Stimulated activated CD8-positive, alpha-beta memory T cell treated with anti-CD3 and anti-CD28 coated beads, Interleukin-12 subunit alpha, Interleukin-12 subunit beta, amount 100 ng/mL, for 24 hours (primary cell): ENCODE data around the gene CCZ1B.
"Not testable (repeated sequence)": the region's sequence is repeated elsewhere in the genome, so short reads cannot be mapped to it uniquely, and the experiment has no call there.

Experiments used
- DNase-seq: peaks from one replicate; pipeline ENCODE4 v3.0.0-alpha.2; 2020; ENCODE audit errors: extremely low read depth

CCZ1B gene

DNA sequence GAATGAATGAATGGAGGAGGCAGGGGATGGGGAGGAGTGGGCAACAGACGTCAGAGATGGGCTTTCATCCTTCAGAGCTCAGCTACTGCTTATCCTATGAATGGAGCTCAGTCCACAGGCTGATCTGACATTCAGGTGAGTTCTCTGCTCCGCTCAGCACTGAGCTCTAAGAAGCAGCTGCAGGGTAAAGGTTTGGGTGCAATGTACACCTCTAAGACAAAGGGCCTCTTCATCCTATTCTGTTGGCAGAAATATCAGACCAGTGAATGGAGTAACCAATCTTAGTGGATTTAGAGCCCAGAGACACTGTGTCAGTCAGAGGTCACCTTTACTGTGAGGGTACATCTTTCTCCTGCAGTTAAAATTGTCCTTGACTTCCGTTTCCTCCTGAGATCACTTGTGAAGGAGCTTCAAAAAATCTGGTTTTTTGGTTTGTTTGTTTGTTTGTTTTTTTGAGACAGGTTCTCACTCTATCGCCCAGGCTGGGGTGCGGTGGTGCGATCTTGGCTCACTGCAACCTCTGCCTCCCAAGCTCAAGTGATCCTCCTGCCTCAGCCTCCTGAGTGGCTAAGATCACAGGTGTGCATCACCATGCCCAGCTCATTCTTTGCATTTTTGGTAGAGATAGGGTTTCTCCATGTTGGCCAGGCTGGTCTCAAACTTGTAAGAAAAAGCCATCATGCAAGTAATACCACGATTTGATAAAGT is 5.1 kb upstream of the CCZ1B start:
- no peak for DNase-seq

DNA sequence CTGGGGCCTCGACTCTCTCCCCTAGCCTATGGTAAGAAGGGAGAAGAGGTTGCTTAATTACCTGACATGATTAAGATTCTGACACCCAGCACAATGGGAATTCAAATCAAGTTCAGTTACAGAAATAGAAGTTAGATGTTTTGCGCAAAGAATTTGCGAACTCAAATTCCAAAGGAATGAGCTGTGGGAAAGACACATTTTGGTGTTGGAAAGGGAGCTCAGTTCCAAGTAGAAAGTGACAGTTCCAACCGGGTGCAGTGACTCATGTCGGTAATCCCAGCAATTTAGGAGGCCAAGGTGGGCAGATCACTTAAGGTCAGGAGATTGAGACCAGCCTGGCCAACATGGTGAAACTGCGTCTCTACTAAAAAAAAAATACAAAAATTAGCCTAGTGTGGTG is 4.0 kb upstream of the CCZ1B start:
- not testable (repeated sequence) for DNase-seq

DNA sequence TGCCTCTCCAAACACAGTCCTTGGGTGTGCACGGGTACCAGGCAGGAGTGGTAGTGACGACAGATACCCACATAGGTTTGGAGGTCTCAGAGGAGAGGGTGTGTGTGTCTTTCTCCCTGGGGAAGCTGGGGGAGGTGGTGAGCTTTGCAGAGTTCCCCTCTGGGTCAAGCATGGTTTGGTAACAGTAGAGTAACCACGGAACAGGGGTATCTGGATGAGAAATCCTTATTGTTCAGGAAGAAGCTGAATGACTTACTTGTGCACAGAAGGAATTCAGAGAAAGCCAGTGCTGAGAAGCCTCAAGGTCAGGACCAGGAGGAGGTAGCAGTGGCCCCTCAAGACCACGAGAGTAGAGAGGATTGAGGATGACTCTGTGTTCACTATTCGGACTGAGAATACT is 3.5 kb upstream of the CCZ1B start:
- not testable (repeated sequence) for DNase-seq

DNA sequence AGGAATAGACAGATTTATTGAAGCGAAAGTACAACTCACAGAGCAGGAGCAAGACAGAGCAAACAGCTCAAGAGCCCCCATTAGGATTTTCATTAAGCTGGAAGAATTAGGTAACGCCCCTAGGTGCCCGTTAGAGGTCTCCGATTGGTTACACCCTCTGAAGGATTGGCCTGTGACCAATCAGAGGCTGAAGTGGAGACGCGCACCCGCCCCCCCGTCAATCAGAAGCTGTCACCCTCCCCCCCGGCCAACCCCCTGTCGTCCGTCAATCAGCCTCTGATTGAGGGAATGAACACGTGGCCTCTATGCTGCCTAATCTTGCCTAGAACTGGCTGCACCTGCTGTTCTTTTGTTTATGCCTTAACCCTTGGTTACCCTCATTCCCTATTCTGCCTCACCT is 1.1 kb upstream of the CCZ1B start:
- DNase-seq = not testable (repeated sequence)

DNA sequence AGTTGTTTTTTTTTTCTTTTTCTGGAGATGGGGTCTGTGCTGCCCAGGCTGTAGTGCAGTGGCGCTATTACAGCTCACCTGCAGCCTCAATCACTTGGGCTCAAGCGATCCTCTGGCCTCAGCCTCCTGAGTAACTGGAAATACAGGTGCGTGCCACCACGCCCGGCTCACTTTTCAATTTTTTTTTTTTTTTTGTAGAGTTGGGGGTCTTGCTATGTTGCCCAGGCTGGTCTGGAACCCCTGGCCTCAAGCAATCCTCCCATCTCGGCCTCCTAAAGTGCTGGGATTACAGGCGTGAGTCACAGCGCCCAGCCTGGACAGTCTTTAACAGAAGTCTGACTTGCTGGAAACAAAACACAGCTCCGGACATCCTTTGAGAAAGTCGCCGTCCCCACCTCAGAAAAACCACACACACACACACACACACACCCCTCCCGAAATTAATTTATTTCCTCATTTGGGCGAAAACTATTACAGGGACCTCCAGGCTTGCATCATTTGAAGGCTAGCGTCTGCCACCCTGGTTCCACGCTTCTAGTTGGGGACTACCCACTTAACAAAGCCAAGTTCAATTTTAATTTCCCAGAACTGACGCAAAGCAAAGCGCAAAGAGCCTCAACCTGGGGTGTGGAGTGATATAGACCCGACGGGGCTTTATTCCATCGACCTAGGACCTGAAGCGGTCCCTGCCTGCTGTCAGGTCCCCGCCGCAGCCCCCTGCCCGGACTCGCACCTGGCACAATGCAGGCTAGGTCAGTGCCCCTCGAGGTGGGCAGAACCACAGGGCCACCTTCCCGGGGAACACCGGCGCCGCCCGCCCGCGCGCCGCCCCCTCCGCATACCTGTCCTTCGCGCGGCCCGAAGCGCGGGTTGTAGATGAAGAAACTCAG is 594 bp downstream of the CCZ1B start:
- not testable (repeated sequence) for DNase-seq

DNA sequence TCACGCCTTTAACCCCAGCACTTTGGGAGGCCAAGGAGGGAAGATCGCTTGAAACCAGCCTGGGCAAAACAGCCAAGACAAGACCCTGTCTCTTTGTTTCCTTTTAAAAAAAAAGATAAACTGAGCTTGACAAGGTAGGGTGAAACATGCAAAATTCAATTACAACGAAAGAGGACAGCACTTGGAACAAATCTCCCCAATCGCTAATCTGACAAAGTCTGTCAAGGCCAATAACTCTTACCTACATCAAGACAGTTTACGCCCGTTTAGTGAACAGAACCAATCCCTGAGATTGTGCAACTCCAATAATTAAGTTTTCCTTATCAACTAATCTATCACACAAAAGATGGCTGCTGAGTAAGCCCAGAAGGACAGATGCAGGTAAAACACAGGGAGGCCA is 4.5 kb downstream of the CCZ1B start:
- not testable (repeated sequence) for DNase-seq

DNA sequence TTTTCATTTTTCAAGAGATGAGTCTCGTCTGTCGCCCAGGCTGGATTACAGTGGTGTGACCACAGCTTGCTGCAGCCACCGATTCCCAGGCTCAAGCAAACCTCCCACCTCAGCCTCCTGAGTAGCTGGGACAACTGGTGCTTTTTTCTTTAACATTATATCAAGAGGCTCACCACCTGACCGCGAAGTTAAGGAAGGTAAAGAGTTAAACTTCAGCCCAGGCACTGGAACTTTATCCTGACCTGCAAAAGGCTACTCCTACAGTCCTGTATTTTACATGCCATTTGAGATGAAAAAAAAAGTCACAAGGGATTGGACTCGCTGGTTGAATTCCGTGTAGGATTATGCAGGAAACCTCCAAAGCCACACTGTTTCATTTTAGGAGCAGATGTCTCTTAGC is 10.6 kb downstream of the CCZ1B start:
- DNase-seq = not testable (repeated sequence)

DNA sequence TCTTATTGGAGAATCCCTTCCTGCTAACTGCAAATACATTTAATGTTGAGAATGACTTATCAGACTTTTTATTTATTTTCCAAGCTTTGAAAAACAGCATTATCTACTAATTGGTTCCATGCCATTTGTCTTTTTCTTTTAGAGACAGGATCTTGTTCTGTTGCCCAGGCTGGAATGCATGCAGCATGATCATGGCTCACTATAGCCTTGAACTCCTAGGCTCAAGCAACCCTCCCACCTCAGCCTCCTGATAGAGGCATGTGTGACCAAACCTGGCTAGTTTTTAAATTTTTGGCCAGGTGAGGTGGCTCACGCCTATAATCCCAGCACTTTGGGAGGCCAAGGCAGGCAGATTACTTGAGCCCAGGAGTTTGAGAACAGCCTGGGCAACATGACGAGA is 13.1 kb downstream of the CCZ1B start:
- not testable (repeated sequence) for DNase-seq

DNA sequence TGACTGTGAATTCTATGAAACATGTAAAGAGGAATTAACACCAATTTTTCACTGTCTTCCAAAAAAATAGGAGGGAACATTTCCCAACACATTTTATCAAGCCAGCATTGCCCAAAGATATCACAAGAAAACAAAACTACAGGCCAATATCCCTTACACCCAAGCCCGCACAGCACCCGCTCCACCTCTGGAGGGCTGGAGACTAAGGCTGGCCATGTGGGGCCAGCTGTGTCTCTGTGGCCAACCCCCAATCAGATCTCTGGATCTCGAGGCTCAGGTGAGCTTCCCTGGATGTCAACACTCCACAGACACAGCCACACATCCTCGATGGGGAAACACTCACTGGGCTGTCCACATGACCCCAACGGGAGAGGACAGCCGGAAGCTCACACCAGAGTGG is 18.1 kb downstream of the CCZ1B start:
- not testable (repeated sequence) for DNase-seq

DNA sequence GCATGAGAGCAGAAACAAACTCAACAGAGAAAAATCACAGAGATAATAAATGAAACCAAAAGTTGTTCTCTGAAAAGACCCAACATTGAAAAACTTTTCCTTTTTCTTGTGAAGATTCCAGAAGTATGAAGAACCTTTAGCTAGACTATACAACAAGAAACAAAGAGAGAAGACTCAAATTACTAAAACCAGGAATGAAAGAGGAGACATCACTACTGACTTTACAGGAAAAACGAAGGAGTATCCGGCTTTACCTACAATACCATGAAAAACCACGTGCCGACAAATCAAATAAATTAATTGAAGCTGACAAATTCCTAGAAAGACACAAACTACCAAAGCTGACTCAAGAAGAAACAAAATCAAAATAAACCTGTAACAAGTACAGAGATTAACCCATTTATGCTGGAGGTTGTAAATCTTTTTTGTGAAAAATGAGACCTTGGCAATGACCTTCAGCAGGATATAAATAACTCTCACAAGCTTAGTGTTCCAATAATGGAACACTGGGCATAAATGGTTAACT is 18.6 kb downstream of the CCZ1B start:
- not testable (repeated sequence) for DNase-seq

DNA sequence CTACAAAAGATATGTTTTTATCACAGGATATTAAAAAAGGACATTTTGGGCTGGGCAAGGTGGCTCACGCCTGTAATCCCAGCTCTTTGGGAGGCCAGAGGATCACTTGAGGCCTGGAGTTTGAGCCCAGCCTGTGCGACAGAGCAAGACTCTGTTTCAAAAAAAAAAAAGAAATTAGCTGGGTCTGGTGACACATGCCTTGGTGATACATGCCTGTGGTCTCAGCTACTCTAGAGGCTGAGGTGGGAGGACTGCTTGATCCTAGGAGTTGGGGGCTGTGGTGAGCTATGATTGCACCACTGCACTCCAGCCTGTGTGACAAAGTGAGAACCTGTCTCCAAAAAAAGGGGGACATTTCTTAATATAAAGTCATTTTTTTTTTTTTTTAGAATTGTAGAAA is 25.7 kb downstream of the CCZ1B start:
- not testable (repeated sequence) for DNase-seq

DNA sequence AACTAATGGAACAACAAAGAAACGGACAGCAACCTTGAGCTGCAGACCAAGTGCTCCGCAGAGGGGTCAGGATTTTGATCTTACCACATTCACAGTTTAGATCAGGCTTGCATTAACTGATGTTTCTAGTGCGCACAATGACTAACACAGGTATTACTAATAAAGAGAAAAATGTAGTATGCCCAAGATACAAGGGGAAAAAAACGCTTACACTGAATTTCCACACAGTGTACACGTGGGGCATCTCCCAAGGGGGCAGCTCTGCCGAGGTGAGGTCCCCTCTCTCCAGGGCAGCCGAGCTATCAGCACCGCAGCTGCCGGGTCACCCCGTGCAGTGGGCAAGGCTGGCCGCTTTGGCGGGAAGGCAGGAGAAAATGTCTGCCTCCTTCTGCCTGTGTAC is 26.2 kb downstream of the CCZ1B start:
- not testable (repeated sequence) for DNase-seq

DNA sequence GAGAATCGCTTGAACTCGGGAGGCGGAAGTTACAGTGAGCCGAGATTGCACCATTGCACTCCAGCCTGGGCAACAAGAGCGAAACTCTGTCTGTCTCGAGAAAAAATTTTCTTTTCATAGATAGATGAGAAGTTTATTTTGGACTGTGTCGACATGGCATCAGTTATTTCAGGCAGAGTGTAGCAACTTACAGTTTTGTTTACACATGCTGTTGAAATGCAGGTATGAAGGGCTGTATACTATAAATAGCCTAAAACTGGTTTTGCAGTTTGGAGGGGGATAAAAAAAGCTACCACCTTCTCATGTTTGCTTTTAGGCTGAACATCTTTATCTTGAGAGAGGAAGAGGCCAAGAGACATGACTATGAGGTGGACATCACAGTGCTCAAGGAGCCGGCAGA is 28.0 kb downstream of the CCZ1B start:
- not testable (repeated sequence) for DNase-seq

DNA sequence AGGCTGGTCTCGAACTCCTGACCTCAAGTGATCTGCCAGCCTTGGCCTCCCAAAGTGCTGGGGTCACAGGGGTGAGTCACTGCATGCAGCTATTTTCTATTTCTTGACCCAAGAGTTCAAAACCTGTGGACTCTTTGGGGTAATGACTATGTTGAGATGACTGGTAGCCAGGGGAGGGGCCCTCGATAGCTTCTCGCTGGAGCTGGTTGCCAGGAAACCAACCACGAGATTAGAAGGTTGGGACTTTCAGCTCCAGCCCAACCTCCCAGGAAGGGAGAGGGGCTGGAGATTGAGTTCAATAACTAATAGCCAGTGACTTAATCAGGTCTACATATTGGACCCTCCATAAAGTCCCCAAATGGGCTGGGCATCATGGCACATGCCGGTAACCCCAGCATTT is 28.9 kb downstream of the CCZ1B start:
- DNase-seq = not testable (repeated sequence)

DNA sequence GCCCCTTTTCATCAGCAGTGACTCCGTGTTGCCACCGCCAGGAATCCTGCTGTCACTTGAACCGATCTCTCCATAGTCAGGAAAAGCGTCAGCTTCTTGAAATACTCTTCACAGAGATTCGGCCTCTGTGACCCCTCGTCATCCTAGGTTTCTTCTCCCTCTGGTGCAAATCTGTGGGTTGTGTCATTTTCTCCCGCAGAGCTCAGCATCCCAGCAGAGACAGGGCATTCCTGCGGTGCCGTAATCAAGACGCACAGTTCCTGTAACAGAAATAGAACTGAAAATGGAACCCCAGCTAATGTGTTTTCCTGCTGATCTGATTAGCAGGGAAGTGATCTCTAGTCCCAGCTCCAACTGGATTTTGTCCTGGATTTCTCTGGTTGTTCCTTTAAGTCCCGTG is 31.8 kb downstream of the CCZ1B start:
- not testable (repeated sequence) for DNase-seq

DNA sequence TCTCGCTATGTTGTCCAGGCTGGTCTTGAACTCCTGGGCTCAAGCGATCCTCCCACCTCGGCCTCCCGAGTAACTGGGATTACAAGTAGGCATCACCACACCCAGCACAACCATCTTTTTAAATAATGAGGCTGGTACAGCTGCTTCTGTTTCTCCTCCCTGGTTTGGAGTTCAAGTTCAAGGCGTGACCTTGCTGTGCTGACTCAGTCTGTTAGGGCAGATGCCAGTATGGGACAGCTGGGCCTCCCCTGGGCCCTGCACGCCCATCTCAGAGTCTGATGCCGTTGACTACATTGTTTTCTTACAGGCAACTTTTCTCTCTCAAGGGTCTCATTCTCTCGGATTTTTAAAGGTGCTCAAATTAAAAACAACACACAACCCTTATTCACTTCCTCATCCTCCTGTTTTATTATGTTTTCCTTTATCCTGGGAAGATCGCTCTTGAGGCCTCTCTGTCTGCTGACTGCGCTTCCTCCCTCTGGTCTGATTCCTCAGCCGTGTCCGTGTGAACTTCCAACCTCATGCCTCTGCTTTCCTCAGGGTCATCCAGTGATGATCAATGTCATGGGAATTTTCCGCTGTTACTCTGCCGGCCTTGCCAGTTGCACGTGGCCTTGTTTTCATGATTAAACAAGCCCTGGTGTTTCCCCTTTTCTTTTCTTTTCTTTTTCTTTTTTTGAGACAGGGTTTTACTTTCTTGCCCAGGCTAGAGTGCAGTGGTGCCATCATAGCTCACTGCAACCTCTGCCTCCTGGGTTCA is 33.8 kb downstream of the CCZ1B start:
- not testable (repeated sequence) for DNase-seq

DNA sequence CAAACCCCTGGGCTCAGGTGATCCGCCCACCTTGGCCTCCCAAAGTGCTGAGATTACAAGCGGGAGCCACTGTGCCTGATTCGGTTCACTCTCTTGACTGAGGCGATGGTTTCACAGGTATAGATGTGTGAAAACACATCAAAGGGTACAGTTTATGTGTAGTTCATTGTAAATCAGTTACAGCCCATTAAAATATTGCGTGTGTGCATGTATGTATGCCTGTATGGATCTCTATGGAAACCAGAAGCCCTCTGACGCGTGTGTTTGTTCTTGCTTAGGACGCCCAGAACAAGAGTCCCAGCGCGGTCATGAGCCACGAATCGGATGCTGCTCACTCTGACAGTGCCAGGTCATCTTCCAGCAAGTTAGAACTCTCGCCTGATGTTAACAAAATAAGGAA is 36.7 kb downstream of the CCZ1B start:
- not testable (repeated sequence) for DNase-seq

DNA sequence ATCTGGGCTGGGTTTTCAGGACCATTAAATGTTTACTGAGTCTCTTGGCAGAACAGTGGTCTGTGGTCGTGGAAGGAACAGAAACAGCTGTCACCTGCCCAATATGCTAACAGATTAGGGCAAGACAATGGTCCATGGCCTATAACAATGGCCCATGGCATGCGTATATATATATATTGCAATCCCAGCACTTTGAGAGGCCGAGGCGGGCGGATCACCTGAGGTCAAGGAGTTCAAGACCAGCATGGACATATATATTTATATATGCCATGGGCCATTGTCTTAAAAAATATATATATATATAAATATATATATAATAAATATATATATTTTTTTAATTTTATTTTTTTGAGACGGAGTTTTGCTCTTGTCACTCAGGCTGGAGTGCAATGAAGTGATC is 44.5 kb downstream of the CCZ1B start:
- DNase-seq = not testable (repeated sequence)

DNA sequence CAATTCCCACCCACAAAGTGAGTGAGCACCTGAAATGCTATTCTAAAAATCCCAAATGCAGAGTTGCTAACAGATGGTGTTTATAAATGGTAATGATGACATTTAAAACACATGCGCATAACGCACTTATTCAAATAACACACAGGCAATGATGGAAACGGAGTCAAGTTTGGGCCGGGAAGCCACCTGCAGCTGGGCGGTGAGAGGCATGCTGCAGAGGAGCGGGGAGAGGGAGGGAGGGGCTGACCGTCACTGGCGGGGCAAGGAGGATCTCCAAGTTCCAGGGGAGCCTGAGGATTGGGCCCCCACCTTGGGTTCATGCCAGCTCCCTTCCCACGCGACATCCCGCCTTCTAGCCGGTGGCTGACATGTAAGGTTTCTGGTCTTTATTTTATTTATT is 64.9 kb downstream of the CCZ1B start:
- not testable (repeated sequence) for DNase-seq

DNA sequence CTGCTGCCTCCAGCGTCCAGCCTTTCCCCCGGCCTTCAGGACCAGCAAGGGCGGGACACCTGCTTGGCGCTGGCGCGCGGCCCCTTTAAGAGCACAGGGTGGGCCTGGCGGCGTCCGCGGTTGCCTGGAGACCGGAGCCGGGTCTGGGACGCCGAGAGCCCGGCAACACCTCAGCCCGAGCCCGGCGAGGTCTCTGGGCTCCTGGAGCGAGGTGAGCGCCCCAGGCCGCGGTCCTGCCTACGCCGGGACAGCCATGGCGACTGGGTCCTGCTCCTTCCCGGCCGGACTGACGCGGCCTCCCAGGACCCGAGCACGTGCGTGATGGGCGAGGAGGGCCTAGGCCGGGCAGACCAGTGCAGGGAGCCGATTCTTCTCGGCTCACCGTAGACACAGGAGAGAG is 72.1 kb downstream of the CCZ1B start, which contains the start of gene RSPH10B2:
TSS of gene RSPH10B2 (plus strand) at position 140 of the 400 bp plus-strand sequence. CDS start 3,575 bp downstream, outside the sequence.
- not testable (repeated sequence) for DNase-seq

DNA sequence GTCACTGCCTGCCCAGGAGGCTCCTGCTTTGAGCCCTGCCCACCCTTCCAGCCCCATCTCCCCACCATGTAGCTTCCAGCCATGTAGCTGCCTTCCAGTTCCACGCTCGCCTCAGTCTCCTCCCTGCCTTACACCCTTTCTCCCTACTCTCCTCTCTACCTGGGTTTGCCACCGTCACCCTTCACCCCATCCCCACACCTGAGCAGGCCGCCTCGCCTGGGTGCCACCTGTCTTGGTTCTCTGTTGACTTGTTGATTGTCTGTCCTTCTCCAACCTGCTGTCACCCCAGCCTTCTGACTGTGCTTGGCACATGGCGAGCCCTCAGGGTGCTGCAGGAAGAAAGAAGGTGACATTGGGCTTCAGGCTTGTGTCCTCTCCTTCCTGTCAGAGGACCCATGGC is 75.9 kb downstream of the CCZ1B start:
- DNase-seq = not testable (repeated sequence)

DNA sequence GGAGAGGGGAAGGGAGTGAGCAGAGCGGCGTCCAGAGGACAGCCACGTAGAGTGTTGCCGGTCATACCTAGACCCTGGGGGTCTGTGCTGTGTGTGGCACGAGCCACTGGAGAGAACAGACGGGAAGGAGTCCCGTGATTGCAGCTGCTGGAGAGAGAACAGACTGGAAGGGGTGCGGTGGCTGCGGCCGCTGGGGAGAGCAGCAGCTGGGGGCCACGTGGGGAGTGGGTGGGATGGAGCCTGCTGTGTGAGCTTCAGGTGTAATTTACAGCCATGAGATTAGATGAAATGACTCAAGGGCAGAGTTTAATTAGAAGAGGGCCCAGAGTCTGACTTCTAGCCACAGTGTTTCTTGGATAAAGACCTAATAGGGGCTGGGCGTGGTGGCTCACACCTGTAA is 76.7 kb downstream of the CCZ1B start:
- DNase-seq = not testable (repeated sequence)
